RPMI8226 (cell line): ENCODE measurements around the gene CLEC1A.

Experiments
- DNase-seq: peaks from one replicate; pipeline ENCODE4 v3.0.0-alpha.2; 2015

The CLEC1A gene

GRCh38 chr12:10101042-10101579, 2.3 kb upstream of the CLEC1A start:
- DNase-seq: no peak

- DNase-seq: no peak
Observed at GRCh38 chr12:10097521-10097920, 1.3 kb downstream of the CLEC1A start.

GRCh38 chr12:10095971-10096370, 2.8 kb downstream of the CLEC1A start:
- no peak for DNase-seq

GRCh38 chr12:10094646-10095395, 4.0 kb downstream of the CLEC1A start:
- no peak for DNase-seq

- no peak for DNase-seq
Observed at GRCh38 chr12:10088955-10089900, 9.6 kb downstream of the CLEC1A start.

GRCh38 chr12:10088031-10088430, 10.8 kb downstream of the CLEC1A start:
- DNase-seq: no peak

- no peak for DNase-seq
Observed at GRCh38 chr12:10086387-10086786, 12.4 kb downstream of the CLEC1A start.

- no peak for DNase-seq
Observed at GRCh38 chr12:10084733-10085132, 14.1 kb downstream of the CLEC1A start.

- DNase-seq: peak; percentile 34
Observed at GRCh38 chr12:10082117-10082874, 16.5 kb downstream of the CLEC1A start.

GRCh38 chr12:10075451-10075850, 23.3 kb downstream of the CLEC1A start:
- peak; percentile 24 for DNase-seq

GRCh38 chr12:10073261-10073660, 25.5 kb downstream of the CLEC1A start:
- no peak for DNase-seq

- no peak for DNase-seq
Observed at GRCh38 chr12:10072131-10072530, 26.7 kb downstream of the CLEC1A start.

- peak; percentile 12 for DNase-seq
Observed at GRCh38 chr12:10070380-10070779, 28.4 kb downstream of the CLEC1A start.

- DNase-seq: peak; percentile 18
Observed at GRCh38 chr12:10069976-10070375, 28.8 kb downstream of the CLEC1A start.

GRCh38 chr12:10069099-10069498, 29.7 kb downstream of the CLEC1A start:
- no peak for DNase-seq

- DNase-seq: no peak
Observed at GRCh38 chr12:10068644-10069043, 30.1 kb downstream of the CLEC1A start.

- no peak for DNase-seq
Observed at GRCh38 chr12:10067942-10068341, 30.8 kb downstream of the CLEC1A start.

- no peak for DNase-seq
Observed at GRCh38 chr12:10067264-10067663, 31.5 kb downstream of the CLEC1A start.

GRCh38 chr12:10065241-10065640, 33.5 kb downstream of the CLEC1A start:
- DNase-seq: peak; percentile 36

- DNase-seq: no peak
Observed at GRCh38 chr12:10058387-10058786, 40.4 kb downstream of the CLEC1A start.

GRCh38 chr12:10052193-10052913, 46.4 kb downstream of the CLEC1A start:
- DNase-seq: no peak

GRCh38 chr12:10048526-10048925, 50.3 kb downstream of the CLEC1A start:
- no peak for DNase-seq
